HepG2 (cell line): Measurements from ENCODE around the gene MTRR. TPM values are rescaled to one million over a fixed set of nuclear protein-coding genes. Genes with fewer than 3 reads are reported as not detected.

Source experiments
- ATAC-seq: fragments of 200-7000 bp; cut with Tn5 transposase; 3 replicates; pipeline ENCODE4 v1.9.1; 2020; ENCODE audit warnings: mild to moderate bottlenecking, moderate library complexity
- BruUV-seq: library from RNA; stranded (reverse); fragments of 400-500 nt; replicated peaks from 2 replicates; lab custom pipeline; 2021; lab: Mats Ljungman, UMichigan
- CTCF ChIA-PET: fragments of 300-600 bp; formaldehyde crosslinking; extraction: SDS; loops from one replicate; lab custom pipeline; 2021; ENCODE audit warnings: low total read pairs, inconsistent platforms, low intra/inter-chr PET ratio; lab: Yijun Ruan, JAX
- POLR2A ChIA-PET: fragments of 350-600 bp; sonication (Branson Sonifier 250); formaldehyde crosslinking; loops from one replicate; lab custom pipeline; 2020; ENCODE audit warnings: antibody characterized with exemption, inconsistent platforms; lab: Yijun Ruan, JAX
- DNase-seq: peaks from one replicate; pipeline ENCODE4 v3.0.0-alpha.2; 2015; ENCODE audit warnings: low spot score
- FAIRE-seq: peaks from 3 replicates; lab custom pipeline; 2011; peaks lifted over from hg19 to GRCh38; lab: Jason Lieb, UNC
- H2AFZ ChIP-seq: one replicate; pipeline ENCODE4 v1.6.1; 2011; ENCODE audit warnings: low read length, inconsistent platforms
- H3K27ac ChIP-seq: fragments of 300-600 bp; 3 replicates; pipeline ENCODE4 v1.8.0; 2011; ENCODE audit warnings: mixed run types, mild to moderate bottlenecking, mixed read lengths, low read length, inconsistent platforms; ENCODE audit not compliant: insufficient read depth; ENCODE audit errors: extremely low read length
- H3K27me3 ChIP-seq, 2 experiments: fragments of 200-600 bp in 1 of 2; 2 replicates in 1 of 2; 3 replicates in 1 of 2; pipeline versions ENCODE4 v1.6.0 to v1.8.0; 2011; ENCODE audit warnings: low read length in 2 of 2, mild to moderate bottlenecking in 2 of 2, moderate library complexity in 2 of 2, inconsistent platforms in 1 of 2; ENCODE audit not compliant: insufficient read depth in 2 of 2, control insufficient read depth in 1 of 2
- H3K36me3 ChIP-seq, 2 experiments: fragments of 200-600 bp in 1 of 2; replicated peaks in 1 of 2; 2 replicates in 1 of 2; 3 replicates in 1 of 2; pipeline versions ENCODE4 v1.5.1 to v1.8.0; 2011; ENCODE audit warnings: low read length in 2 of 2, inconsistent platforms in 1 of 2; ENCODE audit not compliant: insufficient read depth in 2 of 2, control insufficient read depth in 1 of 2
- H3K4me1 ChIP-seq: 2 replicates; pipeline ENCODE4 v1.5.1; 2012; ENCODE audit warnings: low read length, inconsistent platforms; ENCODE audit not compliant: insufficient read depth
- H3K4me2 ChIP-seq: 2 replicates; pipeline ENCODE4 v1.6.0; 2011; ENCODE audit warnings: low read depth, low read length, inconsistent platforms
- H3K4me3 ChIP-seq, 3 experiments: fragments of 200-600 bp in 1 of 3; sonication (generic), shearing (Covaris generic) in 1 of 3; replicated peaks in 1 of 3; 2 replicates each; pipeline ENCODE4 v1.5.1; 2011 to 2016; ENCODE audit warnings: low read length in 3 of 3, inconsistent platforms in 2 of 3, low read depth in 2 of 3, mild to moderate bottlenecking in 2 of 3, control low read depth in 1 of 3, mixed read lengths in 1 of 3; ENCODE audit not compliant: insufficient read depth in 1 of 3
- H3K79me2 ChIP-seq: one replicate; pipeline ENCODE4 v1.6.1; 2011; ENCODE audit warnings: low read length, inconsistent platforms; ENCODE audit not compliant: insufficient read depth
- H3K9ac ChIP-seq: 2 replicates; pipeline ENCODE4 v1.6.0; 2011; ENCODE audit warnings: mild to moderate bottlenecking, low read depth, low read length, inconsistent platforms; ENCODE audit not compliant: insufficient read depth
- H3K9me3 ChIP-seq: 2 replicates; pipeline ENCODE4 v1.5.1; 2012; ENCODE audit warnings: mild to moderate bottlenecking, low read length
- H4K20me1 ChIP-seq: 2 replicates; pipeline ENCODE4 v1.6.0; 2011; ENCODE audit warnings: inconsistent platforms, mild to moderate bottlenecking, low read length, moderate library complexity; ENCODE audit not compliant: insufficient read depth
- CBX1 ChIP-seq: IDR thresholded peaks from one replicate; pipeline ENCODE4 v1.6.1; 2016; ENCODE audit warnings: antibody characterized with exemption, low read depth
- ELF1 ChIP-seq: sonication (generic); formaldehyde crosslinking; IDR thresholded peaks from 2 replicates; pipeline ENCODE4 v1.4.0; 2020; ENCODE audit warnings: missing genetic modification reagents
- FOXM1 ChIP-seq: sonication (generic); formaldehyde crosslinking; IDR thresholded peaks from 2 replicates; pipeline ENCODE4 v1.5.0; 2020; ENCODE audit warnings: missing genetic modification reagents
- HOXA9 ChIP-seq: sonication (generic); formaldehyde crosslinking; IDR thresholded peaks from 2 replicates; pipeline ENCODE4 v1.8.1; 2022; ENCODE audit warnings: missing genetic modification reagents, mild to moderate bottlenecking, moderate library complexity, borderline replicate concordance
- KMT2A ChIP-seq: sonication (generic); formaldehyde crosslinking; IDR thresholded peaks from 2 replicates; pipeline ENCODE4 v1.4.0; 2020; ENCODE audit warnings: missing genetic modification reagents
- MXD1 ChIP-seq: sonication (generic); formaldehyde crosslinking; IDR thresholded peaks from 2 replicates; pipeline ENCODE4 v1.4.0; 2020; ENCODE audit warnings: mild to moderate bottlenecking, missing genetic modification reagents
- NFE2L2 ChIP-seq: fragments of 150-350 bp; IDR thresholded peaks from 2 replicates; pipeline ENCODE4 v1.6.1; 2014; ENCODE audit warnings: low read length
- PREB ChIP-seq: sonication (generic); formaldehyde crosslinking; IDR thresholded peaks from 2 replicates; pipeline ENCODE4 v1.4.0; 2020; ENCODE audit warnings: missing genetic modification reagents
- TARDBP ChIP-seq: sonication (generic); formaldehyde crosslinking; IDR thresholded peaks from 2 replicates; pipeline ENCODE4 v1.8.0; 2022; ENCODE audit warnings: mild to moderate bottlenecking, missing genetic modification reagents
- ZBTB46 ChIP-seq: sonication (generic); formaldehyde crosslinking; IDR thresholded peaks from 2 replicates; pipeline ENCODE4 v1.4.0; 2020; ENCODE audit warnings: mild to moderate bottlenecking, missing genetic modification reagents, borderline replicate concordance
- ZFY ChIP-seq: sonication (generic); formaldehyde crosslinking; IDR thresholded peaks from 2 replicates; pipeline ENCODE4 v1.4.0; 2020; ENCODE audit warnings: missing genetic modification reagents
- ZNF446 ChIP-seq: sonication (generic); formaldehyde crosslinking; IDR thresholded peaks from 2 replicates; pipeline ENCODE4 v1.5.0; 2020; ENCODE audit warnings: mild to moderate bottlenecking, missing genetic modification reagents
- WGBS: methylation state at CpG from one replicate; pipeline ENCODE4 v1.1.6; 2017; ENCODE audit warnings: low lambda C conversion rate; 5-methylcytosine and 5-hydroxymethylcytosine counted together
- in situ Hi-C: cut with HindIII; loops from 2 replicates; pipeline ENCODE4 v1.10.0; 2017; ENCODE audit warnings: low pct_unique_long_range_greater_than_20kb; ENCODE audit not compliant: extremely low pct_ligation_motif_present
- intact Hi-C: fragments of 100-400 bp; cut with micrococcal nuclease; formaldehyde crosslinking; loops from one replicate; pipeline ENCODE4 v1.10.0; 2022; ENCODE audit not compliant: unreplicated experiment
- polyA plus RNA-seq, 8 experiments: library from polyadenylated mRNA; depleted of rRNA in 3 of 8; stranded (reverse) in 7 of 8; unstranded in 1 of 8; fragments of >200 nt; fragmentation: Illumina TruSeq in 4 of 8; extraction: Trizol in 4 of 8; gene quantifications; 2 replicates each; pipeline versions ENCODE4 v1.2.1 to v1.2.3, GENCODE V29; 2011 to 2016; ENCODE audit warnings: low read depth in 4 of 8, missing spikeins in 1 of 8, mixed read lengths in 1 of 8; ENCODE audit not compliant: insufficient read depth in 1 of 8
- total RNA-seq, 5 experiments: library from RNA; depleted of rRNA; stranded (reverse); fragments of >200 nt; fragmentation: Illumina TruSeq; extraction: Trizol; gene quantifications; 2 replicates each; pipeline ENCODE4 v1.2.3, GENCODE V29; 2016; ENCODE audit warnings: low read depth in 1 of 5

The MTRR gene
- total and polyA plus RNA-seq, 2 of the 13 experiments (the other 11 are each of a cell fraction or from before 2014, with no cell fraction given): 39.2 to 59.2 TPM

GRCh38 chr5:7857926-7858632 is 10.9 kb upstream of the MTRR start:
- POLR2A ChIA-PET: no interaction called here
- in situ Hi-C loops: no loop called here

GRCh38 chr5:7866196-7866595 is 2.8 kb upstream of the MTRR start:
- Histone ChIP-seq H3K9ac (no peak overlapping the region), H3K36me3 (peaks cover 3 to 31% of the 10 kb centered on the region in 2 experiments; a peak in 4 of 5 replicates), H2AFZ (no peak overlapping the region), H3K27me3 (no peaks in the 10 kb centered on the region; a peak in 1 of 5 replicates), H3K4me1 (peaks cover 39% of the 10 kb centered on the region), H3K4me2 (no peak overlapping the region), H4K20me1 (peaks cover 15% of the 10 kb centered on the region; the same call in 1 of the 2 replicates), H3K4me3 (no peak overlapping the region), H3K9me3 (no peaks in the 10 kb centered on the region), H3K27ac (no peak overlapping the region), H3K79me2 (peaks cover 35% of the 10 kb centered on the region)
- BruUV-seq: no TSS peak
- ATAC-seq: no peak
- intact Hi-C loops: no loop called here
- FAIRE-seq: no peak
- ChIA-PET CTCF (no interaction called here), POLR2A (no interaction called here)
- WGBS: 97% methylated on average over 2 of the region's 2 CpGs
- in situ Hi-C loops: no loop called here
- TF ChIP-seq TARDBP (no peak), CBX1 (no peak), ZFY (no peak), ZBTB46 (CRISPR knock-in tag) (no peak), ELF1 (CRISPR knock-in tag) (no peak), PREB (CRISPR knock-in tag) (no peak), ZNF446 (CRISPR knock-in tag) (no peak), HOXA9 (no peak), KMT2A (CRISPR knock-in tag) (no peak), FOXM1 (CRISPR knock-in tag) (no peak)
- DNase-seq: no peak

More at GRCh38 chr5:7857926-7858632, 10.9 kb upstream of the MTRR start:
- CTCF ChIA-PET: no interaction called here
- no peaks in the 10 kb centered on the region for H4K20me1 ChIP-seq
- no peaks in the 10 kb centered on the region for H3K9me3 ChIP-seq
- intact Hi-C loops: loop anchor here (5.0 kb wide), 1 partner anchor 266 kb away; no protein-coding TSS in a partner anchor
- H2AFZ ChIP-seq: no peak overlapping the region
- TF ChIP-seq MXD1 (CRISPR knock-in tag) (no peak), NFE2L2 (peak; percentile 77)
- no peak for DNase-seq
- H3K36me3 ChIP-seq: peaks cover 8 to 23% of the 10 kb centered on the region in 2 experiments
- no peak overlapping the region for H3K9ac ChIP-seq
- no peak overlapping the region for H3K4me3 ChIP-seq
- ATAC-seq: no peak
- no peaks in the 10 kb centered on the region for H3K79me2 ChIP-seq
- no peak overlapping the region for H3K27ac ChIP-seq
- no peaks in the 10 kb centered on the region for H3K27me3 ChIP-seq
- 86% methylated on average over 9 of the region's 9 CpGs for WGBS
- no peak overlapping the region for H3K4me2 ChIP-seq
- no peaks in the 10 kb centered on the region for H3K4me1 ChIP-seq
- BruUV-seq: no TSS peak
- no peak for FAIRE-seq
